ENCODE measurements around the gene RUFY3. TPM values are rescaled to one million over a fixed set of nuclear protein-coding genes. Genes with fewer than 3 reads are reported as not detected.

Gene RUFY3
- total and polyA plus RNA-seq, 9 of the 15 experiments (the other 6 are each of a cell fraction or from before 2014, with no cell fraction given): 4.2 to 31.1 (median 21.5) TPM

GRCh38 chr4:70704215-70704930 lies 17.4 kb upstream of the RUFY3 start (continued):
- no peak for TF ChIP-seq NFIX (CRISPR knock-in tag; IDR thresholded peaks at IDR 0.05; ENCODE audit: low read depth)
- no peak for TF ChIP-seq ZBTB49 (CRISPR knock-in tag; IDR thresholded peaks at IDR 0.05; ENCODE audit: borderline replicate concordance)
- no peak for TF ChIP-seq ZBTB12 (CRISPR knock-in tag; IDR thresholded peaks at IDR 0.05)
- no peak for TF ChIP-seq ZNF407 (IDR thresholded peaks at IDR 0.05; ENCODE audit: low read depth)
- TF ChIP-seq PREB (CRISPR knock-in tag; IDR thresholded peaks at IDR 0.05): no peak
- no peak for TF ChIP-seq BRF2 (IDR thresholded peaks at IDR 0.05; ENCODE audit: borderline replicate concordance, insufficient read depth, insufficient read length)
- no peak for TF ChIP-seq ARID3B (CRISPR knock-in tag; IDR thresholded peaks at IDR 0.05; ENCODE audit: borderline replicate concordance)
- peak in 1 of 2 experiments; percentile 69 for TF ChIP-seq NONO (IDR thresholded peaks at IDR 0.05; ENCODE audit: low read depth in 2 of 2, low read length in 1 of 2)
- TF ChIP-seq ZNF197 (CRISPR knock-in tag; IDR thresholded peaks at IDR 0.05; ENCODE audit: low read depth): no peak

All from K562 (cell line).